Smooth muscle cell (in vitro differentiated cells): ENCODE measurements around the gene GPR25. TPM values are rescaled to one million over a fixed set of nuclear protein-coding genes. Genes with fewer than 3 reads are reported as not detected.

Experiments used
- DNase-seq: peaks from one replicate; lab custom pipeline; 2025; ENCODE audit not compliant: unreplicated experiment; lab: John Stamatoyannopoulos, UW
- H2AFZ ChIP-seq: fragments of 200-600 bp; sonication (generic); 2 replicates; pipeline ENCODE4 v1.6.0; 2016; ENCODE audit warnings: antibody characterized with exemption, low read depth, mild to moderate bottlenecking
- H3F3A ChIP-seq: fragments of 200-600 bp; sonication (generic); 2 replicates; pipeline ENCODE4 v1.6.0; 2017; ENCODE audit warnings: antibody characterized with exemption, low read depth
- H3K27ac ChIP-seq: fragments of 200-600 bp; sonication (generic); 2 replicates; pipeline ENCODE4 v1.5.1; 2016; ENCODE audit warnings: low read depth, mild to moderate bottlenecking
- H3K27me3 ChIP-seq: fragments of 200-600 bp; sonication (generic); 2 replicates; pipeline ENCODE4 v1.6.1; 2016; ENCODE audit warnings: low read depth, mild to moderate bottlenecking
- H3K36me3 ChIP-seq: fragments of 200-600 bp; sonication (generic); 2 replicates; pipeline ENCODE4 v1.5.1; 2016; ENCODE audit warnings: low read depth
- H3K4me1 ChIP-seq: fragments of 200-600 bp; sonication (generic); 2 replicates; pipeline ENCODE4 v1.5.1; 2016; ENCODE audit warnings: low read depth
- H3K4me2 ChIP-seq: fragments of 200-600 bp; sonication (generic); 2 replicates; pipeline ENCODE4 v1.6.0; 2016; ENCODE audit warnings: mild to moderate bottlenecking
- H3K4me3 ChIP-seq: fragments of 200-600 bp; sonication (generic); 2 replicates; pipeline ENCODE4 v1.5.1; 2016; ENCODE audit warnings: mild to moderate bottlenecking
- H3K79me2 ChIP-seq: fragments of 200-600 bp; sonication (generic); 2 replicates; pipeline ENCODE4 v1.6.0; 2016; ENCODE audit warnings: low read depth, mild to moderate bottlenecking
- H3K9ac ChIP-seq: fragments of 200-600 bp; sonication (generic); 2 replicates; pipeline ENCODE4 v1.6.0; 2016; ENCODE audit warnings: low read depth
- H3K9me3 ChIP-seq: fragments of 200-600 bp; sonication (generic); replicated peaks from 2 replicates; pipeline ENCODE4 v1.5.1; 2016; ENCODE audit warnings: low read depth
- H4K20me1 ChIP-seq: fragments of 200-600 bp; sonication (generic); 2 replicates; pipeline ENCODE4 v1.6.0; 2016; ENCODE audit warnings: low read depth
- CTCF ChIP-seq: fragments of 200-600 bp; sonication (generic); IDR thresholded peaks from 2 replicates; pipeline ENCODE4 v1.5.1; 2017; ENCODE audit warnings: borderline replicate concordance, mild to moderate bottlenecking, antibody characterized with exemption; ENCODE audit not compliant: insufficient read depth, poor library complexity, severe bottlenecking
- WGBS: methylation state at CpG from one replicate; pipeline ENCODE4 v1.1.7; 2016; ENCODE audit warnings: low lambda C conversion rate; 5-methylcytosine and 5-hydroxymethylcytosine counted together
- polyA plus RNA-seq: library from polyadenylated mRNA; unstranded; fragments of >200 nt; fragmentation: Nextera tagmentation; extraction: Ambion mirVana; gene quantifications from 2 replicates; pipeline ENCODE4 v1.2.1, GENCODE V29; 2016
- total RNA-seq: library from RNA; depleted of rRNA; stranded (reverse); fragments of >200 nt; gene quantifications from 2 replicates; pipeline ENCODE4 v1.2.3, GENCODE V29; 2014

The GPR25 gene
- total and polyA plus RNA-seq, 2 experiments from 2014 or later: not detected

- peak; percentile 43 for DNase-seq
- no peaks in the 10 kb centered on the region for H3K36me3 ChIP-seq
- peak overlapping the region; percentile 92 for H3K4me2 ChIP-seq
- no peaks in the 10 kb centered on the region for H4K20me1 ChIP-seq
- H3K9me3 ChIP-seq: no peaks in the 10 kb centered on the region
- H3K4me1 ChIP-seq: peaks cover 53% of the 10 kb centered on the region
- peaks cover 9% of the 10 kb centered on the region for H3K79me2 ChIP-seq
- WGBS: 2% methylated on average over 57 of the region's 72 CpGs
- H3K27me3 ChIP-seq: no peaks in the 10 kb centered on the region
- peak overlapping the region; percentile 97 for H2AFZ ChIP-seq
- H3F3A ChIP-seq: peaks cover 8% of the 10 kb centered on the region
- peak overlapping the region; percentile 99 for H3K9ac ChIP-seq
- peak overlapping the region; percentile 73 for H3K4me3 ChIP-seq
- peak; percentile 63 for TF ChIP-seq CTCF
- peak overlapping the region; percentile 83 for H3K27ac ChIP-seq
These were observed 18.3 kb downstream of the GPR25 start for GRCh38 chr1:200890818-200891773.

- Histone ChIP-seq H3K4me1 (peaks cover 57% of the 10 kb centered on the region), H4K20me1 (no peaks in the 10 kb centered on the region), H3K36me3 (no peaks in the 10 kb centered on the region), H3K27ac (no peak overlapping the region), H3K4me2 (peak overlapping the region; percentile 92), H3K27me3 (no peaks in the 10 kb centered on the region), H2AFZ (peak overlapping the region; percentile 97), H3F3A (peaks cover 8% of the 10 kb centered on the region), H3K9ac (peak overlapping the region; percentile 99), H3K4me3 (peak overlapping the region; percentile 73), H3K9me3 (no peaks in the 10 kb centered on the region), H3K79me2 (peaks cover 9% of the 10 kb centered on the region)
- no peak for DNase-seq
- 3% methylated on average over 8 of the region's 8 CpGs for WGBS
- no peak for TF ChIP-seq CTCF
These were observed 19.0 kb downstream of the GPR25 start for GRCh38 chr1:200891774-200892157.

- peaks cover 52% of the 10 kb centered on the region for H3K4me1 ChIP-seq
- H3K27me3 ChIP-seq: no peaks in the 10 kb centered on the region
- TF ChIP-seq CTCF: no peak
- H2AFZ ChIP-seq: no peak overlapping the region
- H3K79me2 ChIP-seq: peaks cover 9% of the 10 kb centered on the region
- H4K20me1 ChIP-seq: peaks cover 5% of the 10 kb centered on the region
- H3K4me3 ChIP-seq: peak overlapping the region; percentile 73
- no peak overlapping the region for H3K9ac ChIP-seq
- no peaks in the 10 kb centered on the region for H3K9me3 ChIP-seq
- no peak for DNase-seq
- peaks cover 8% of the 10 kb centered on the region for H3F3A ChIP-seq
- H3K36me3 ChIP-seq: no peaks in the 10 kb centered on the region
- no peak overlapping the region for H3K27ac ChIP-seq
- H3K4me2 ChIP-seq: peak overlapping the region; percentile 92
- 28% methylated on average over 4 of the region's 4 CpGs for WGBS
These were observed 19.8 kb downstream of the GPR25 start for GRCh38 chr1:200892546-200892945.
